ENCODE results near the gene ANKH. TPM values are rescaled to one million over a fixed set of nuclear protein-coding genes. Genes with fewer than 3 reads are reported as not detected.

The ANKH gene
- total and polyA plus RNA-seq, 4 donors, result 9.3 to 57.1 (median 37.4) TPM

- TF ChIP-seq REST (IDR thresholded peaks at IDR 0.05), result no peak
- no peak for TF ChIP-seq EGR1 (IDR thresholded peaks at IDR 0.05; ENCODE audit: low read depth in 2 of 2)
- peak in 1 of 2 donors; percentile 26 for TF ChIP-seq JUND (IDR thresholded peaks at IDR 0.05)
- TF ChIP-seq YY1 (IDR thresholded peaks at IDR 0.05), result peak; percentile 32
These were observed 45.6 kb downstream of the ANKH start (continued) for GRCh38 chr5:14825977-14826376.

- DNase-seq (ENCODE audit: low spot score), result no peak
- Histone ChIP-seq H3K27me3 (ENCODE audit: control insufficient read depth in 4 of 4, insufficient read depth in 4 of 4, low read length in 3 of 4) (no peaks in the 10 kb centered on the region), H3K9me3 (ENCODE audit: control insufficient read depth in 4 of 4, low read length in 3 of 4) (no peaks in the 10 kb centered on the region), H3K27ac (ENCODE audit: low read depth in 1 of 2, low read length in 2 of 2) (peak overlapping the region; percentile 84 to 87), H3K4me1 (ENCODE audit: control insufficient read depth in 4 of 4, insufficient read depth in 4 of 4, low read length in 3 of 4) (peaks cover 2 to 24% (median 6%) of the 10 kb centered on the region in 4 donors), H3K9ac (ENCODE audit: low read depth in 1 of 2, low read length in 2 of 2) (peak overlapping the region in 1 of 2 donors; percentile 71), H3K4me3 (ENCODE audit: low read depth in 1 of 3, low read length in 3 of 3) (no peak overlapping the region), H3K36me3 (ENCODE audit: control insufficient read depth in 4 of 4, insufficient read depth in 3 of 4, low read depth in 1 of 4, low read length in 3 of 4) (no peaks in the 10 kb centered on the region)
- no peak for TF ChIP-seq MAX (IDR thresholded peaks at IDR 0.05)
- peak in 1 of 2 donors; percentile 47 for TF ChIP-seq HNF4A (conservative IDR thresholded peaks at IDR 0.05)
- WGBS, result 49% methylated on average over 3 of the region's 3 CpGs
These were observed 47.1 kb downstream of the ANKH start for GRCh38 chr5:14824499-14824898.

- no peaks in the 10 kb centered on the region for H3K9me3 ChIP-seq (ENCODE audit: control insufficient read depth in 4 of 4, low read length in 3 of 4)
- no peak for DNase-seq (ENCODE audit: low spot score)
- no peak overlapping the region for H3K27ac ChIP-seq (ENCODE audit: low read depth in 1 of 2, low read length in 2 of 2)
- H3K4me1 ChIP-seq (ENCODE audit: control insufficient read depth in 4 of 4, insufficient read depth in 4 of 4, low read length in 3 of 4), result peaks cover 2 to 25% (median 5%) of the 10 kb centered on the region in 4 donors
- no peak overlapping the region for H3K4me3 ChIP-seq (ENCODE audit: low read depth in 1 of 3, low read length in 3 of 3)
- TF ChIP-seq ATF3 (IDR thresholded peaks at IDR 0.05) (no peak), HNF4G (IDR thresholded peaks at IDR 0.05) (no peak), JUND (IDR thresholded peaks at IDR 0.05) (no peak), RAD21 (IDR thresholded peaks at IDR 0.05) (no peak), FOXA2 (IDR thresholded peaks at IDR 0.05) (no peak), EGR1 (IDR thresholded peaks at IDR 0.05; ENCODE audit: low read depth in 2 of 2) (no peak), RXRA (IDR thresholded peaks at IDR 0.05) (no peak), ZBTB33 (IDR thresholded peaks at IDR 0.05) (no peak), SP1 (IDR thresholded peaks at IDR 0.05) (no peak), CTCF (IDR thresholded peaks at IDR 0.05; ENCODE audit: low read depth, low read length, missing input control) (no peak), TAF1 (conservative IDR thresholded peaks at IDR 0.05) (no peak), YY1 (IDR thresholded peaks at IDR 0.05) (no peak), FOXA1 (IDR thresholded peaks at IDR 0.05) (no peak), NR2F2 (IDR thresholded peaks at IDR 0.05) (no peak), REST (IDR thresholded peaks at IDR 0.05) (no peak), GABPA (IDR thresholded peaks at IDR 0.05 in 1 of 2, conservative IDR thresholded peaks at IDR 0.05 in 1 of 2) (no peak), HNF4A (conservative IDR thresholded peaks at IDR 0.05) (no peak), MAX (IDR thresholded peaks at IDR 0.05) (no peak)
- no peaks in the 10 kb centered on the region for H3K27me3 ChIP-seq (ENCODE audit: control insufficient read depth in 4 of 4, insufficient read depth in 4 of 4, low read length in 3 of 4)
- no peak overlapping the region for H3K9ac ChIP-seq (ENCODE audit: low read depth in 1 of 2, low read length in 2 of 2)
- WGBS, result 82% methylated on average over 9 of the region's 9 CpGs
- H3K36me3 ChIP-seq (ENCODE audit: control insufficient read depth in 4 of 4, insufficient read depth in 3 of 4, low read depth in 1 of 4, low read length in 3 of 4), result no peaks in the 10 kb centered on the region
These were observed 50.3 kb downstream of the ANKH start for GRCh38 chr5:14821100-14821845.
